Upper lobe of right lung (tissue), 1 donor: ENCODE data around the gene GBA3. TPM values are rescaled to one million over a fixed set of nuclear protein-coding genes. Genes with fewer than 3 reads are reported as not detected.

Source experiments
- ATAC-seq: fragments of 200-7000 bp; cut with Tn5 transposase; one replicate; pipeline ENCODE4 v1.9.1; 2020; ENCODE audit warnings: mild to moderate bottlenecking, moderate library complexity
- DNase-seq: peaks from one replicate; pipeline ENCODE4 v3.0.0-alpha.2; 2020
- H3K27ac ChIP-seq: fragments of 200-600 bp; one replicate; pipeline ENCODE4 v1.8.0; 2022
- H3K27me3 ChIP-seq: fragments of 200-600 bp; one replicate; pipeline ENCODE4 v1.8.0; 2022; ENCODE audit warnings: mild to moderate bottlenecking
- H3K36me3 ChIP-seq: fragments of 200-600 bp; one replicate; pipeline ENCODE4 v1.8.0; 2022
- H3K4me1 ChIP-seq: fragments of 200-600 bp; one replicate; pipeline ENCODE4 v1.8.0; 2022
- H3K4me3 ChIP-seq: fragments of 200-600 bp; one replicate; pipeline ENCODE4 v1.8.0; 2022; ENCODE audit warnings: mild to moderate bottlenecking
- H3K9me3 ChIP-seq: fragments of 200-600 bp; one replicate; pipeline ENCODE4 v1.8.0; 2022
- intact Hi-C: fragments of 100-400 bp; cut with DNase I; formaldehyde crosslinking; loops from one replicate; pipeline ENCODE4 v1.11.0; 2022
- total RNA-seq: library from RNA; stranded (reverse); fragmentation: NEBNext Ultra II Directional; extraction: Animal tissue kit (Norgen Biotek cat#: 25700); gene quantifications from one replicate; pipeline ENCODE4 v1.2.1, GENCODE V29; 2021
- TF ChIP-seq, protein P1 (sequence below): fragments of 200-600 bp; IDR thresholded peaks from one replicate; pipeline ENCODE4 v1.8.0; 2022; ENCODE audit warnings: antibody characterized with exemption
- donor health status: DM: no; HTN: yes; CAD: no; lungs with severe emphysema.

The GBA3 gene
- total RNA-seq, 1 donor from 2014 or later: 0.26 TPM

DNA sequence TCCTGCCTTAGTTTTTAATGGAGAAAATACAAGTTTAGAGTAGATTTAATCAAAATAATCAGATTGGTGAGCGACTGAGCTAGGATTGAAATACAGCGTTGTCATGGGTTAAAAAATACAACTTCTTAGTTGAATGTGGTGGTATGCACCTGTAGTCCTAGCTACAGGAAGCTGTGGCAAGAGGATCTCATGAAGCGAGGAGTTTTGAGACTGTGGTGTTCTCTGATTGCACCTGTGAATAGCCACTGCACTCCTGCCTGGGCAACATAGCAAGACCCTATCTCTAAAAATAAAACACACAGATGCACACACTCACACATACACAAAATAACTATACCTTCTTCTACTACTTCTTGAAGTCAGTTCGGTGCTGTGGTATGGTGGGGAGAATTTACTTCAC, 19.8 kb upstream of the GBA3 start:
- Histone ChIP-seq H3K27ac (no peak overlapping the region), H3K4me1 (no peaks in the 10 kb centered on the region), H3K27me3 (no peaks in the 10 kb centered on the region), H3K4me3 (no peak overlapping the region), H3K36me3 (no peaks in the 10 kb centered on the region), H3K9me3 (no peaks in the 10 kb centered on the region)
- DNase-seq (no peak), ATAC-seq (no peak)
- TF ChIP-seq, protein P1, sequence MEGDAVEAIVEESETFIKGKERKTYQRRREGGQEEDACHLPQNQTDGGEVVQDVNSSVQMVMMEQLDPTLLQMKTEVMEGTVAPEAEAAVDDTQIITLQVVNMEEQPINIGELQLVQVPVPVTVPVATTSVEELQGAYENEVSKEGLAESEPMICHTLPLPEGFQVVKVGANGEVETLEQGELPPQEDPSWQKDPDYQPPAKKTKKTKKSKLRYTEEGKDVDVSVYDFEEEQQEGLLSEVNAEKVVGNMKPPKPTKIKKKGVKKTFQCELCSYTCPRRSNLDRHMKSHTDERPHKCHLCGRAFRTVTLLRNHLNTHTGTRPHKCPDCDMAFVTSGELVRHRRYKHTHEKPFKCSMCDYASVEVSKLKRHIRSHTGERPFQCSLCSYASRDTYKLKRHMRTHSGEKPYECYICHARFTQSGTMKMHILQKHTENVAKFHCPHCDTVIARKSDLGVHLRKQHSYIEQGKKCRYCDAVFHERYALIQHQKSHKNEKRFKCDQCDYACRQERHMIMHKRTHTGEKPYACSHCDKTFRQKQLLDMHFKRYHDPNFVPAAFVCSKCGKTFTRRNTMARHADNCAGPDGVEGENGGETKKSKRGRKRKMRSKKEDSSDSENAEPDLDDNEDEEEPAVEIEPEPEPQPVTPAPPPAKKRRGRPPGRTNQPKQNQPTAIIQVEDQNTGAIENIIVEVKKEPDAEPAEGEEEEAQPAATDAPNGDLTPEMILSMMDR: no peak
- intact Hi-C loops: no loop called here

DNA sequence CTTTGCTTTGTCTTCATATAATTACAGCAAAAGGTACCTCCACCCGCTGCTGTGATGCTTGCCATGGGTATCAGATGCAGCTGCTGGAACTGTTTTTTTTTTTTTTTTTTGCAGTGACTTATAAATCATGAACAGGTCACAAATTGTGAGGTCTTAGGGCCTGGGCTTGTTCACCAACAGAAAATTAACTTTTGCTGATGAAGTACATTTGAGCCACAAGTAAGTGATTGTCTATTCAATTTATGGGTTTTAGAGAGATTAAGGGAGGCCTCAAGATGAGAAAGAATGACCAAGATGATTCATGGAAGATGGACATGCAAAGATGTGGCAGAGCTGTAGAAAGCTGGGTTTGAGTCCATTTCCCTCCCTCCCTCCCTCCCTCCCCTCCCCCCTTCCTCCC, 18.0 kb upstream of the GBA3 start:
- H3K9me3 ChIP-seq: no peaks in the 10 kb centered on the region
- TF ChIP-seq, protein P1: no peak
- H3K36me3 ChIP-seq: no peaks in the 10 kb centered on the region
- intact Hi-C loops: no loop called here
- H3K4me1 ChIP-seq: peaks cover 3% of the 10 kb centered on the region
- H3K27ac ChIP-seq: no peak overlapping the region
- no peaks in the 10 kb centered on the region for H3K27me3 ChIP-seq
- no peak overlapping the region for H3K4me3 ChIP-seq
- no peak for ATAC-seq
- DNase-seq: no peak

DNA sequence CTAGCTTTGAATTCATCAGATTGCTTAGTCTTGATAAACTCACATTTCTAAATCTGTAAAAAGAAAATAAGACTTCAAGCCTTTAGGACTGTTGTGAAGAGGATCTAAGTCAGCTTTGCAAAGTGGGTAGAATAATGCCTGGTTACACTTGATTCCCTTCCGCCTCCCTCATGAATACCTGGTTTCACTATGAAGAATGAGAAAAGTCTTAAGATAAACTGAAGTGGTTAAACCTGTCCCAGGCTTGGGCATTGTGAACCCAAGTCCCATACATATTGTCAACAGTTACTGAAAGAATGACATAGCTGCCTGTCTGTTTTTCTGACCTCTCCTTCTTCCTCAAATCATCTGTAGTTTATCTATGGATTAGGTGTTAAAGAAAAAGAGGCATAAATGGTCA, 16.7 kb upstream of the GBA3 start:
- Histone ChIP-seq H3K9me3 (no peaks in the 10 kb centered on the region), H3K4me1 (peaks cover 3% of the 10 kb centered on the region), H3K4me3 (no peak overlapping the region), H3K27ac (no peak overlapping the region), H3K27me3 (no peaks in the 10 kb centered on the region), H3K36me3 (no peaks in the 10 kb centered on the region)
- ATAC-seq: peak; percentile 56
- TF ChIP-seq, protein P1: no peak
- intact Hi-C loops: no loop called here
- DNase-seq: no peak

- Histone ChIP-seq H3K4me1 (peaks cover 3% of the 10 kb centered on the region), H3K9me3 (no peaks in the 10 kb centered on the region), H3K36me3 (no peaks in the 10 kb centered on the region), H3K27ac (no peak overlapping the region), H3K27me3 (no peaks in the 10 kb centered on the region), H3K4me3 (no peak overlapping the region)
- intact Hi-C loops: no loop called here
- ATAC-seq (no peak), DNase-seq (no peak)
- TF ChIP-seq, protein P1: no peak
These were observed 15.0 kb upstream of the GBA3 start for GRCh38 chr4:22677780-22678179.

DNA sequence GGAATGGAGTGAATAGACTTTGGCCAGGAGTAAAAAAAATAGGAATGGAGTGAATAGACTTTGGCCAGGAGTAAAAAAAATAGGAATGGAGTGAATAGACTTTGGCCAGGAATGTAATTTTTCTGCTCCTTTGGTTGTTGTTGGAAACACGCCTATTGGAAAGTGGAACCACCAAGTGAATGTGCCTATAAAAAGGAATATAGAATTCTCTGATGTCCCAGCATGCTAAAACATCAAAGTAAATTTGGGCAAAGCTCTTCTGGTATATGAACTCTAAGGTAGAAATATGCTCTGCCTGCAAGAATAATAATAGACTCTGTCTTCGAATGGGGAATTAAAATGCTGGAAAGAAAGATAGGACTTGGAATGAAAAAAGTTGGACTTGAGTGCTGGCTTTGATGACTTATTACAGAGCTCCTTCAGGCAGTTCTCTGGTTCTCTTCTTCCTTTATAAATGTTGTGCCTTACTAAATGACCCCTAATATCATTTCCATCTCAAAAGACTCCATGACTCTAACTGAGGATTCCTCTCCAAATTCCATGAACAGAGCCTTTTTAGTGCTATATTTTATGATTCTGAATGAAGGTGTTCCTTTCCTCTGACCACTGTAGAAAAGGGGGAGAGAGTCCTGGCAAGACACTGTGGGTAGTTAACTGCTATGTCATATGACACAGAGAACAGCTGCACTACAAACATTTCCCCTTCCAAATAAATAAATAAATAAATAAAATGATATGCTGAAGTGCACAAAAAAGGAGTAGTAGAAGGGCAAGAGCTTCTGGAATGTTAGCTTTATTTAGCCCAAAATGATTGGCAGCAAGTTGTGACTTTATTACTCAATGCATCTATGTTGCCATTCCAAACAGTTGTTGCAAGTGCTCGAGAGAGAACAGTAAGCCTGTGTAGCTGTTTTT, 13.5 kb upstream of the GBA3 start:
- Histone ChIP-seq H3K4me1 (peaks cover 3% of the 10 kb centered on the region), H3K27me3 (no peaks in the 10 kb centered on the region), H3K9me3 (no peaks in the 10 kb centered on the region), H3K4me3 (no peak overlapping the region), H3K36me3 (no peaks in the 10 kb centered on the region), H3K27ac (no peak overlapping the region)
- intact Hi-C loops: no loop called here
- DNase-seq (no peak), ATAC-seq (peak; percentile 36)
- TF ChIP-seq, protein P1: no peak
